NCI-H1694 (cell line): ENCODE results near the gene SEMA6B.
"Not testable (repeated sequence)": the region's sequence is repeated elsewhere in the genome, so short reads cannot be mapped to it uniquely, and the experiment has no call there.

ENCODE experiments used
- DNase-seq: peaks from one replicate; lab custom pipeline; 2025; lab: John Stamatoyannopoulos, UW

The SEMA6B gene

DNA sequence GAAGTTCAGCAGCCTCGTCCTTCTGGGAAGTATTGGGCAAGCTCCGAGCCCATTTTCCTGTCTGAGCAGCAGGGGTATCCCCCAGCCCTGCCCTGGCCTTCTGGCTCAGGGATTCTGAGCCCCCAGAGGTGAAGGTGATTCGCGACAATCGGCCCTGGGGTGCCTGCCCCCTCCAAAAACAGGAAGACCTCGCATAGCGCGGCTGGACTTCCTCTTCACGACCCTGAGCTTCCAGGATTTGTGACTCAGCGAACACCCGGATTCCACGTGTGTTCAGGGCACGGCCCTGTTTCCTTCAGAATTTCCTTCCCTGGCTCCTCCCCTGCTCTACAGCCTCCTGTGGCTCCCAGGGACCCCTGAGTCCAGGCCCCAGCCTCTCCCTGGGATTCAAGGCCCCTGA is at the start of gene SEMA6B:
TSS of gene SEMA6B (minus strand) at position 116 of the 400 bp plus-strand sequence. CDS start 1,227 bp downstream, outside the sequence.
- DNase-seq = no peak

DNA sequence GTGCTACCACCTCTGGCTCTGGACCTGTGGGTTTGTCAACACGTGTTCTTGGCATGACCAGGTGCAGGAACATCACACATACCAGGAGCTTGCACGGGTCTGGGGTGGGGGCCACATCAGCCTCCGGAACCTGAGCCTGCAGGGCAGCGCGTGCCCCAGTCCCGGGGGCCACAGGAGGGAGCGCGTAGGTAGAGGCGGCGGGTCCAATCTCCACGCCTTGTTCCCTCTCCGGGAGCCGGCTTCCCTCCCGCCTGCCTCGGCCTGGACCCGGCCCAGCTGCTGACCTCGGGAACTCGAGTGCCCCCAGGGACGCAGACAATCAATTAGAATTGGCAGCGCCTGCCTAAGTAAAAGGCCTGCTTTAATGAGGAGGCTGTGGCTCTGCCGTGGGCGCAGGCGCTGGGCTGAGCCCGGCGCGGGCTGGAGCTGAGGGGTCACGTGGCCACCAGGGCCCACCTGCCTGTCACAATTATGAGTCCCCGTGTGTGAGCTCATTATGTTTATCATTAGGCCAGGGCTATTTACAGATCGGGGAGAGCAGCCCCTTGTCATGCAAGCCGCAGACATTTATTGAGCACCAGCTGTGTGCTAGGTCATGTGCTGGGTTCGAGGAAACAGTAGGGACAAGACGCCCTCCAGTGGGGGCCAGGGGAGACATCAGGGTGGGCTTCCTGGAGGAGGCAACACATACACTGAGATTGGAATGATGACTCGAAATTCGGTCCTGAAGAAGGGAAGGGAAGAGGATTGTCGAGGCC is 47.6 kb upstream of the SEMA6B start:
- DNase-seq = no peak

DNA sequence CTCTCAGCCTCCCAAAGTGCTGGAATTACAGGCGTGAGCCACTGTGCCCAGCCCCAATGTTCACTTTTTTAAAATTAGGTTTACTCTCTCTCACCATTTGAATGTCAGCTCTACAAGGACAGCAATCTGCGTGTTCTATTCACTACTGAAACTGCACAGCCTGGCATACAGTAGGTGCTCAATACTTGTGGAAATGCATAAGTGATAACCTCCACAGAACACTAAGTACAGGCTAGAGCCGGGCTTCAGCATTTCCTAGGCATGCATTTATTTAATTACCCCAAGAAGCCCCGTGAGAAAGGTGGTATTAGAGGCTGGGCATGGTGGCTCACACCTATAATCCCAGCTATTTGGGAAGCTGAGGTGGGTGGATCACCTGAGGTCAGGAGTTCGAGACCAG is 46.7 kb upstream of the SEMA6B start:
- no peak for DNase-seq

GRCh38 chr19:4604912-4605311 is 45.4 kb upstream of the SEMA6B start:
- no peak for DNase-seq

- DNase-seq = no peak
These were observed 43.4 kb upstream of the SEMA6B start for GRCh38 chr19:4602915-4603314.

GRCh38 chr19:4602173-4602788 is 42.8 kb upstream of the SEMA6B start:
- no peak for DNase-seq

- no peak for DNase-seq
These were observed 41.4 kb upstream of the SEMA6B start for GRCh38 chr19:4600893-4601292.

- DNase-seq = no peak
These were observed 40.6 kb upstream of the SEMA6B start for GRCh38 chr19:4600082-4600481.

DNA sequence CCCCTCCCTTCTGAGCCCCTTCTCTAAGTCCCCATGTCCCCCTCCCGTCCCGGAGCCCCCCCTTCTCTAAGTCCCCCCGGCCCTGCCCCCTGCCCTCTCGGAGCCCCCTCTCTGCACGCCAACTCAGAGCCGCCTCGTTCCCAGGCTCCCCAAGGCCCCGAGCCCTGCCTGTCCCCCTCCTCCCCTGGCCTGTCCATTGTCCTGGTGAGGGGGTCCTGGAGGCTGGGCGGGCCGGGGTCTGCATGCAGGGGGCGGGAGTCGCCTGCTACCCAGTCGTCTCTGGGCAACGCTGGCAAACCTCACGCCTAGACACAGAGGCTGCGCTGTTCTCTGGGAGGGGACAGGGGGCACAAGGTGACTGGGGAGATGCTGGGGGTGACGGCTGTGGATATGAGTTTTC is 39.2 kb upstream of the SEMA6B start:
- DNase-seq = no peak

DNA sequence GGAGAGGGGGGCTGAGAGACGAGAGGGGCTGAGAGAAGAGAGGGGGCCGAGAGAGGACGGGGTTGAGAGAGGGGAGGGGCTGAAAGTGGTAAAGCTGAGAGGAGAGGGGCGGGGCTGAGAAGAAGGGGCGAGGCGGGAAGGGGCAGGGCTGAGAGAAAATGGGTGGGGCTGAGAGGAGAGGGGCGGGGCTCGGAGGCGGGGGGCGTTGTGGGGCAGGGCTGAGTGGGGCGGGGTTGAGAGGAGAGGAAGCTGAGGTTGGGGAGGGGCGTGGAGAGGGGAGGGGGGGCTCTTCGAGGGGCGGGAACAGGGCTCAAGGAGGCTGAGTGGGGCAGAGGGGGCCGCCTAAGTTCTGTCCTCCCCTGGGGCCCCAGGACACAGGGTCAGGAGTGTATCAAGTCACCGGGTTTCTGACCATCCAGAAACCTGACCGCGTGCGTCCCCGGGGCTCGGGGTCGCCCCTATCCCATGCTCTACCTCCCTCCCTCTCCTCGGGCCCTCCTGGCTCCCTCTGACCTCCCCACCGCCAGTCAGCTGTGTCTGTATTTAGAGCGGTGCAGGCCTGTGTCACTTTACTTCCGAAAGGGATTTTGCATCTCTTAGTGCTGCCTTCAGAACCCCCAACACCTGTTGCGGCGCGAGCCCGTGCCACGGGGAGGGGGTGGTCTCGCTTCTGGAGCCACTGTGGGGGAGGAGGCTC is 38.6 kb upstream of the SEMA6B start:
- no peak for DNase-seq

GRCh38 chr19:4597278-4597974 is 37.9 kb upstream of the SEMA6B start:
- DNase-seq = no peak

- no peak for DNase-seq
These were observed 36.8 kb upstream of the SEMA6B start for GRCh38 chr19:4596033-4596904.

GRCh38 chr19:4595158-4595557 is 35.7 kb upstream of the SEMA6B start:
- DNase-seq = not testable (repeated sequence)

GRCh38 chr19:4594201-4594600 is 34.7 kb upstream of the SEMA6B start:
- DNase-seq = no peak

DNA sequence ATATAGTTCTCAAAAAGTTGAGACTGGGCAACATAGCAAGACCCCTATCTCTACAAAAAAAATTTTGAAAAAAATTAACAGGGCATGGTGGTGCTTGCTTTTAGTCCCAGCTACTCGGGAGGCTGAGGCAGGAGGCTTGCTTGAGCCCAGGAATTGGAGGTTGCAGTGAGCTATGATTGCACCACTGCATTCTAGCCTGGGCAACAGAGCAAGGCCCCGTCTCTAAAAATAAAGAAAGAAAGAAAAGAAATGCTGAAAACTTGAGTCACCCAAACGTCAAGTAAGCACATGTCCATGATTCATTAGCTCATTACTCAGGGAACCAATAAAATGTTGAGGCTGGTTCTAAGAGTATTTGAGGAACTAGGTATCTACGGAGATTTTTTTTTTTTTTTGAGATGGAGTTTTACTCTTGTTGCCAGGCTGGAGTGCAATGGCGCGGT is 33.9 kb upstream of the SEMA6B start:
- DNase-seq = no peak

GRCh38 chr19:4592445-4592844 is 33.0 kb upstream of the SEMA6B start:
- DNase-seq = no peak

DNA sequence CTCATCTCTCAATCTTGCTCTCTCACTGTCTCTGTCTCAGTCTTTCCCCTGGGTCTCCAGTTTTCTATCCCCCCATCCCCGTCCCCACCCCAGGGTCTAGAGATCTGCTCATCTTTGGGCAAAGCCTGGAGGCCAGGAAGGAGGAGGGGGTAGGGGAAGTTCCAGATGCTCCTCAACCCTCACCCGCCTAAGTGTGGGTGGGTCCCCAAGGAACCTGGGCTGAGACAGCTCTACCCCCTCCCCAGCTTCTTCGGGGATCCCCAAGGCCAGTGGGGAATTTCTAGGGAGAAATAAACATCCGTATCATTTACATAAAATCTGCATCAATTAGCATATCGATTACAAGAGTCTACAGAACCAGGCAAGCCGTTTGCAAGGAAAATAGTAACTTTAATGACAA is 31.8 kb upstream of the SEMA6B start:
- no peak for DNase-seq

- no peak for DNase-seq
These were observed 31.1 kb upstream of the SEMA6B start for GRCh38 chr19:4590559-4590958.

DNA sequence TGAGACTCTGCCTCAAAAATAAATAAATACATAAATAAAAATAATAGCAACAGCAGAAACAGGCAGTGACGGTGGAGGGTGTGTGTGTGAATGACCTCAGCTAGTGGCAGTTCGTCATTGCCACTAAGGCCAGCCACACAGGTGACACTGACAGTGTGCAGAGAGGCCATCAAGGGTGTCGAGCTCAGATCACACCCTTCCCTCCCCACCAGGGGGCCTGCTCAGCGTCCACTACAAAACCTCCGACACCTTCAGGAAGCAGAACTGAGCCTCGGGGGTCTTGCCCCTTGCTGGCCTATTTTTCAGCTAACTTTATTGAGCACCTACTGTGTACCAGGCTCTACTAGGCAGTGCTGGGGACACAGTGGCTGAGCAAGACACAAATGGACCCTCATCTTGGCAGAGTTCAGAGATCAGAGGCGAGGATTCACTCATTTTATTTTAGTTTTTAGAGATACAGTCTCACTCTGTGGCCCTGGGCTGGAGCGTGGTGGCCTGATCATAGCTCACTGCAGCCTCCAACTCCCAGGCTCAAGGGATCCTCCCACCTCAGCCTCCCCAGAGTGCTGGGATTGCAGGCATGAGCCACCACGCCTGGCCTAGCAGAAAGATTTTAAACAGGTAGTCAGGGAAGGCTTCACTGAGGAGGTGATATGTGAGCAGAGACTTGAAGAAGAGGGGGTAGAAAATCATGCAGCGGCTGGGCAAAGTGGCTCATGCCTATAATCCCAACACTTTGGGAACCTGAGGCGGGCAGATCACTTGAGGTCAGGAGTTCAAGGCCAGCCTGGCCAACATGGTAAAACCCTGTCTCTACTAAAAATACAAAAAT is 30.3 kb upstream of the SEMA6B start:
- no peak for DNase-seq

GRCh38 chr19:4588291-4588761 is 28.8 kb upstream of the SEMA6B start:
- no peak for DNase-seq
